GM13976 (cell line): Measurements from ENCODE around the gene SAPCD2.

Experiments used
- DNase-seq: peaks from one replicate; pipeline ENCODE4 v3.0.0; 2012; ENCODE audit warnings: low spot score
- CTCF ChIP-seq: IDR thresholded peaks from 2 replicates; pipeline ENCODE4 v1.5.1; 2012; ENCODE audit warnings: borderline replicate concordance, mild to moderate bottlenecking; ENCODE audit not compliant: insufficient read depth; ENCODE audit errors: extremely low read depth, missing control alignments, control extremely low read depth
- in situ Hi-C: fragments of 300-500 bp; cut with MboI; formaldehyde crosslinking; loops from one replicate; pipeline ENCODE4 v1.12.0; 2022; ENCODE audit warnings: low sequenced_read_pairs, mixed read lengths, inconsistent platforms; ENCODE audit not compliant: unreplicated experiment

Gene SAPCD2

GRCh38 chr9:137048655-137049543 lies 21.5 kb downstream of the SAPCD2 start:
- DNase-seq = no peak
- in situ Hi-C loops = no loop called here
- no peak for TF ChIP-seq CTCF

GRCh38 chr9:137046088-137046787 lies 24.1 kb downstream of the SAPCD2 start, which contains the start of gene NPDC1:
NPDC1 (minus strand) TSS chr9:137046177; CDS start chr9:137045989, 188 bp downstream.
- TF ChIP-seq CTCF = peak; percentile 96
- in situ Hi-C loops = no loop called here
- DNase-seq = peak; percentile 95

- no peak for TF ChIP-seq CTCF
- no peak for DNase-seq
- in situ Hi-C loops = no loop called here
These were observed 24.9 kb downstream of the SAPCD2 start for GRCh38 chr9:137045294-137046087.

GRCh38 chr9:137044502-137045177 lies 25.7 kb downstream of the SAPCD2 start:
- TF ChIP-seq CTCF = no peak
- in situ Hi-C loops = no loop called here
- no peak for DNase-seq

- in situ Hi-C loops = no loop called here
- DNase-seq = no peak
- TF ChIP-seq CTCF = no peak
These were observed 26.3 kb downstream of the SAPCD2 start for GRCh38 chr9:137044037-137044436.
